IgD-negative memory B cell (primary cell): ENCODE data around the gene AKR1B15. TPM values are rescaled to one million over a fixed set of nuclear protein-coding genes. Genes with fewer than 3 reads are reported as not detected.

Experiments
- H3K27ac Mint-ChIP-seq, 3 donors: one replicate each; pipeline ENCODE4 v1.8.0; 2020 to 2022; ENCODE audit warnings: mild to moderate bottlenecking in 3 of 3, mixed read lengths in 3 of 3, moderate library complexity in 1 of 3
- H3K27me3 Mint-ChIP-seq: one replicate; pipeline ENCODE4 v1.8.0; 2021; ENCODE audit warnings: mixed read lengths
- H3K36me3 Mint-ChIP-seq: one replicate; pipeline ENCODE4 v1.8.0; 2020; ENCODE audit warnings: mild to moderate bottlenecking, mixed read lengths
- H3K4me1 Mint-ChIP-seq, 3 donors: one replicate each; pipeline ENCODE4 v1.8.0; 2020 to 2022; ENCODE audit warnings: mixed read lengths in 3 of 3, mild to moderate bottlenecking in 1 of 3
- H3K4me3 Mint-ChIP-seq, 4 donors: one replicate each; pipeline ENCODE4 v1.8.0; 2020 to 2022; ENCODE audit warnings: mild to moderate bottlenecking in 4 of 4, mixed read lengths in 4 of 4, moderate library complexity in 3 of 4
- H3K9me3 Mint-ChIP-seq, 3 donors: one replicate each; pipeline ENCODE4 v1.8.0; 2020 to 2021; ENCODE audit warnings: mixed read lengths in 3 of 3, mild to moderate bottlenecking in 1 of 3
- polyA plus RNA-seq: library from polyadenylated mRNA; unstranded; fragments of 300-500 nt; fragmentation: Illumina TruSeq; gene quantifications from one replicate; pipeline ENCODE4 v1.2.3, GENCODE V29; 2021

AKR1B15 gene
- polyA plus RNA-seq, 1 donor from 2014 or later, result not detected

GRCh38 chr7:134629445-134629844, 80.5 kb downstream of the AKR1B15 start:
- peaks cover 24% of the 10 kb centered on the region for H3K27me3 Mint-ChIP-seq
- H3K36me3 Mint-ChIP-seq, result peaks cover 2% of the 10 kb centered on the region
- no peaks in the 10 kb centered on the region for H3K9me3 Mint-ChIP-seq
- H3K4me1 Mint-ChIP-seq, result no peaks in the 10 kb centered on the region
- H3K27ac Mint-ChIP-seq, result no peak overlapping the region
- no peak overlapping the region for H3K4me3 Mint-ChIP-seq

Other genes starting within 250 kb of the AKR1B15 start
- gene SLC35B4, start 232.2 kb upstream of the AKR1B15 start, polyA plus RNA-seq, result 17.2 TPM
- 125 TPM for gene AKR1B1, start 90.0 kb upstream of the AKR1B15 start, polyA plus RNA-seq
- not detected for gene AKR1B10, start 21.5 kb upstream of the AKR1B15 start, polyA plus RNA-seq
- gene BPGM, start 97.7 kb downstream of the AKR1B15 start, polyA plus RNA-seq, result 21.4 TPM
- gene CALD1, start 230.5 kb downstream of the AKR1B15 start, polyA plus RNA-seq, result 0.89 TPM